Prostate gland (tissue), 2 donors: ENCODE measurements around the gene ZNF12.

Source experiments
- POLR2A ChIP-seq: fragments of 450-650 bp; IDR thresholded peaks from one replicate; pipeline ENCODE4 v1.6.1; 2016; ENCODE audit warnings: antibody characterized with exemption, mild to moderate bottlenecking
- TF ChIP-seq, protein P1 (sequence below), 4 experiments: fragments of 200-600 bp in 2 of 4; fragments of 450-650 bp in 2 of 4; sonication (generic) in 2 of 4; IDR thresholded peaks; 1 replicate in 3 of 4; 2 replicates in 1 of 4; pipeline ENCODE4 v1.5.1; 2016 to 2019; ENCODE audit warnings: antibody characterized with exemption in 4 of 4, mild to moderate bottlenecking in 2 of 4, moderate library complexity in 2 of 4

DNA sequence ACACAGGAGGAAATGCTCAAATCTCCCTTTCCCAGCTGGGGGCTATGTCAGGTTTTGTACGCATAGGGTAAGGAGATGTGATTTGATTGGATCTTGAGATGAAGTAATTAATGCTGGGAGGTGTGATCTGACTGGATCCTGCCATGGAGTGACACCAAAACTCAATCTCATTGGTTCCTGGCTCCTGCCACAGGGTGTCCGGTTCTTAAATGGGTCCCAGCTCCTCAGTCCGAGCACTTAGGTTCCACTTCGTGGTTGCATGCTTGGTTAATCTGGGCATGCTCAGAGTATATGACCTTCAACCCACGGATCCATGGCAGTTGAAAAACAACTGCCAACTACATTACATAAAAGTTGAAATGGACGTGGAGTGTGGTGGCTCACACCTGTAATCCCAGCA is 3.1 kb upstream of the ZNF12 start:
- TF ChIP-seq, protein P1, sequence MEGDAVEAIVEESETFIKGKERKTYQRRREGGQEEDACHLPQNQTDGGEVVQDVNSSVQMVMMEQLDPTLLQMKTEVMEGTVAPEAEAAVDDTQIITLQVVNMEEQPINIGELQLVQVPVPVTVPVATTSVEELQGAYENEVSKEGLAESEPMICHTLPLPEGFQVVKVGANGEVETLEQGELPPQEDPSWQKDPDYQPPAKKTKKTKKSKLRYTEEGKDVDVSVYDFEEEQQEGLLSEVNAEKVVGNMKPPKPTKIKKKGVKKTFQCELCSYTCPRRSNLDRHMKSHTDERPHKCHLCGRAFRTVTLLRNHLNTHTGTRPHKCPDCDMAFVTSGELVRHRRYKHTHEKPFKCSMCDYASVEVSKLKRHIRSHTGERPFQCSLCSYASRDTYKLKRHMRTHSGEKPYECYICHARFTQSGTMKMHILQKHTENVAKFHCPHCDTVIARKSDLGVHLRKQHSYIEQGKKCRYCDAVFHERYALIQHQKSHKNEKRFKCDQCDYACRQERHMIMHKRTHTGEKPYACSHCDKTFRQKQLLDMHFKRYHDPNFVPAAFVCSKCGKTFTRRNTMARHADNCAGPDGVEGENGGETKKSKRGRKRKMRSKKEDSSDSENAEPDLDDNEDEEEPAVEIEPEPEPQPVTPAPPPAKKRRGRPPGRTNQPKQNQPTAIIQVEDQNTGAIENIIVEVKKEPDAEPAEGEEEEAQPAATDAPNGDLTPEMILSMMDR (IDR thresholded peaks at IDR 0.05) = no peak
- no peak for TF ChIP-seq POLR2A
